DND-41 (cell line): ENCODE measurements around the gene SYNDIG1L.

ENCODE experiments used
- ATAC-seq: fragments of 200-7000 bp; cut with Tn5 transposase; 3 replicates; pipeline ENCODE4 v1.9.1; 2021; ENCODE audit warnings: low read depth; ENCODE audit not compliant: insufficient read depth
- DNase-seq: peaks from one replicate; pipeline ENCODE4 v3.0.0-alpha.2; 2020
- H2AFZ ChIP-seq: 2 replicates; pipeline ENCODE4 v1.6.0; 2012; ENCODE audit warnings: low read depth, low read length
- H3K27ac ChIP-seq: 2 replicates; pipeline ENCODE4 v1.5.1; 2012; ENCODE audit warnings: low read length, inconsistent platforms
- H3K27me3 ChIP-seq: fragments of 200-600 bp; sonication (generic); 2 replicates; pipeline ENCODE4 v1.6.0; 2012; ENCODE audit warnings: low read length, mild to moderate bottlenecking, inconsistent platforms; ENCODE audit not compliant: insufficient read depth, poor library complexity
- H3K36me3 ChIP-seq: 2 replicates; pipeline ENCODE4 v1.5.1; 2012; ENCODE audit warnings: low read length, inconsistent platforms; ENCODE audit not compliant: insufficient read depth
- H3K4me1 ChIP-seq: 2 replicates; pipeline ENCODE4 v1.5.1; 2012; ENCODE audit warnings: mild to moderate bottlenecking, low read length; ENCODE audit not compliant: insufficient read depth
- H3K4me2 ChIP-seq: 2 replicates; pipeline ENCODE4 v1.6.0; 2012; ENCODE audit warnings: mild to moderate bottlenecking, moderate library complexity, low read length, inconsistent platforms; ENCODE audit not compliant: insufficient read depth
- H3K4me3 ChIP-seq, 2 experiments: fragments of 200-600 bp in 1 of 2; shearing (Covaris generic) in 1 of 2; 2 replicates each; pipeline ENCODE4 v1.5.1; 2012 to 2016; ENCODE audit warnings: inconsistent platforms in 2 of 2, low read length in 2 of 2, mild to moderate bottlenecking in 2 of 2, low read depth in 1 of 2, moderate library complexity in 1 of 2
- H3K79me2 ChIP-seq: 2 replicates; pipeline ENCODE4 v1.6.0; 2012; ENCODE audit warnings: low read length, inconsistent platforms; ENCODE audit not compliant: insufficient read depth
- H3K9ac ChIP-seq: 2 replicates; pipeline ENCODE4 v1.6.0; 2012; ENCODE audit warnings: low read depth, mild to moderate bottlenecking, inconsistent platforms, low read length, moderate library complexity
- H3K9me3 ChIP-seq: 2 replicates; pipeline ENCODE4 v1.5.1; 2012; ENCODE audit warnings: low read length, moderate library complexity, mild to moderate bottlenecking, inconsistent platforms; ENCODE audit not compliant: insufficient read depth, severe bottlenecking
- H4K20me1 ChIP-seq: 2 replicates; pipeline ENCODE4 v1.6.0; 2012; ENCODE audit warnings: low read length; ENCODE audit not compliant: insufficient read depth
- CTCF ChIP-seq: IDR thresholded peaks from 2 replicates; pipeline ENCODE4 v1.5.1; 2012; ENCODE audit warnings: borderline replicate concordance, low read length, moderate library complexity, mild to moderate bottlenecking; ENCODE audit not compliant: poor library complexity, severe bottlenecking; ENCODE audit errors: extremely low read depth
- EZH2 ChIP-seq: IDR thresholded peaks from 3 replicates; pipeline ENCODE4 v1.6.1; 2012; ENCODE audit warnings: borderline replicate concordance, low read depth, mild to moderate bottlenecking, moderate library complexity, low read length, inconsistent platforms; ENCODE audit not compliant: severe bottlenecking

The SYNDIG1L gene

GRCh38 chr14:74426202-74426582 is at the start of gene SYNDIG1L:
Gene SYNDIG1L (minus strand): TSS chr14:74426210. CDS start chr14:74409744, 16,466 bp downstream.
- no peak within 1 kb of the TSS for H3K9ac ChIP-seq
- no peaks in the 10 kb centered on the region for H3K79me2 ChIP-seq
- H3K4me3 ChIP-seq: no peak within 1 kb of the TSS
- H2AFZ ChIP-seq: no peak within 1 kb of the TSS
- ATAC-seq: no peak
- H4K20me1 ChIP-seq: no peaks in the 10 kb centered on the region; the same call in 1 of the 2 replicates
- no peak within 1 kb of the TSS for H3K4me2 ChIP-seq
- no peak for DNase-seq
- no peak within 1 kb of the TSS for H3K27ac ChIP-seq
- H3K9me3 ChIP-seq: no peaks in the 10 kb centered on the region
- TF ChIP-seq CTCF (no peak), EZH2 (no peak)
- H3K4me1 ChIP-seq: no peaks in the 10 kb centered on the region
- H3K27me3 ChIP-seq: peaks cover 10% of the 10 kb centered on the region
- H3K36me3 ChIP-seq: no peaks in the 10 kb centered on the region

DNA sequence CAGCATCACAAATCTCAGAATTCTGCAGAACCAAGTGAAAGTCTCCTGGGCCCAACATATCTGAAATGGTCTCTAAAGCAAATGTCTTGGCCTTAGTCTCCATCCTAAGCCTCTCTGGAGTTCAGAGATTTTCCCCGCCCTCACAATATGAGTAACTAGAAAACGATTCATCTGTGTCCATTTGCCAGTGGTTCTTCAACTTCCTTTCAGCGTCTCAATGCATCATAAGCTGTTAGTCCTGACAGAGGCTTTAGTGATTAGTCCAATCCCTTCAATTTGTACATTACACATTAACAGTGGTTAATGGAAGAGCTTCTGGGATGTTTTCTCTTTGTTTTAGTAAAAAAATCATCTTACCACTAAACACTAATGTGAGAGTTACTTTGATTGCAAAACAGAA is 49.7 kb upstream of the SYNDIG1L start:
- Histone ChIP-seq H3K4me1 (no peaks in the 10 kb centered on the region), H4K20me1 (no peaks in the 10 kb centered on the region; the same call in 1 of the 2 replicates), H3K9ac (no peak overlapping the region), H3K36me3 (peaks cover 19% of the 10 kb centered on the region), H3K79me2 (no peaks in the 10 kb centered on the region), H3K9me3 (no peaks in the 10 kb centered on the region), H3K27ac (no peak overlapping the region), H2AFZ (no peak overlapping the region), H3K27me3 (no peaks in the 10 kb centered on the region), H3K4me3 (no peak overlapping the region), H3K4me2 (no peak overlapping the region)
- DNase-seq (no peak), ATAC-seq (no peak)
- TF ChIP-seq CTCF (no peak), EZH2 (no peak)

DNA sequence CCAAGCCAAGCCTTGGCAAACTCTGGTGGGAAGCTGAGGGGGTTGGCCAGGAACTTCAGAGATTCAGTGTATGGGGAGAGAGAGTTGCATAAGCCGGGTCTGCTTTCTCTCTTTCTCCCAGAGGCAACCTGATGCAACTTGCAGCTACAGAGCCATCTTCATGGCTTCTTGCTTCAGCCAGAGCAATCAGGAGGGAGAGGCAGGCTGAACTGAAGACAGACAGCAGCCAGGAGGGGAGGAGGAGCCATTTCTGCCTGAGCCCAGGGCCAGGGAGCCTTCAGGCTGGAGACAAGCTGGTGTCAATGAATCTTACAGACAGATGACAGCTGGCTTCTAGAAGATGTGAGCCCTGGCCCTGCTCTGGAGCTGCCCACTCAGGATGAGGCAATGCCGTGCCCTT is 48.4 kb upstream of the SYNDIG1L start:
- Histone ChIP-seq H3K27me3 (no peaks in the 10 kb centered on the region), H3K4me2 (no peak overlapping the region), H3K36me3 (peaks cover 7% of the 10 kb centered on the region; the same call in 1 of the 2 replicates), H2AFZ (no peak overlapping the region), H3K27ac (no peak overlapping the region), H3K79me2 (no peaks in the 10 kb centered on the region), H3K9me3 (no peaks in the 10 kb centered on the region), H3K9ac (no peak overlapping the region), H4K20me1 (no peaks in the 10 kb centered on the region; the same call in 1 of the 2 replicates), H3K4me1 (no peaks in the 10 kb centered on the region), H3K4me3 (no peak overlapping the region)
- TF ChIP-seq CTCF (no peak), EZH2 (no peak)
- ATAC-seq (no peak), DNase-seq (no peak)

DNA sequence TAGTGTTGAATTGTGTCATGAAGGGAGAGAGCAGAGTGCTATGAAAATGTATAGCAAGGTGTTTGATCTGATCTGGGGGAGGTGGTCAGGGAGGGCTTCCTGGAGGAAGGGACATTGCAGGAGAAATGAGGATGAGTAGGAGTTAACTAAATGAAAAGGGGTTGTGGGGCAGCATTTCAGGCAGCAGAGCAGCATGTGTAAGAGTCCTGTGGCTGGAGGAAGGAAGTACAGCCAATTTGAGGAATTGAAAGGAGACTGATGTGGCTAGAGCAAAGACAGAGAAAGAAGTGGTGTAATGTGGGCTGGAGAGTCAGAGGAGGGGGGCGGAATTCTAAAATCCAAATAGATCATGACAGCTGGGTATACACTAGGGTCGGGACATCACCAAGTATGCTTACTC is 46.6 kb upstream of the SYNDIG1L start:
- no peak for DNase-seq
- Histone ChIP-seq H3K9me3 (no peaks in the 10 kb centered on the region), H3K27ac (no peak overlapping the region), H3K4me2 (no peak overlapping the region), H3K79me2 (no peaks in the 10 kb centered on the region), H3K9ac (no peak overlapping the region), H3K4me3 (no peak overlapping the region), H3K27me3 (no peaks in the 10 kb centered on the region), H3K36me3 (peaks cover 4% of the 10 kb centered on the region; the same call in 1 of the 2 replicates), H4K20me1 (no peaks in the 10 kb centered on the region; the same call in 1 of the 2 replicates), H2AFZ (no peak overlapping the region), H3K4me1 (no peaks in the 10 kb centered on the region)
- TF ChIP-seq CTCF (no peak), EZH2 (no peak)
- no peak for ATAC-seq
